ENCODE data around the gene INPP5D.

- TF ChIP-seq PRDM15 (CRISPR knock-in tag; IDR thresholded peaks at IDR 0.05): no peak
- no peak for TF ChIP-seq CREB1 (CRISPR knock-in tag; IDR thresholded peaks at IDR 0.05)
- no peak for TF ChIP-seq AR (CRISPR knock-in tag; IDR thresholded peaks at IDR 0.05)
- no peak for TF ChIP-seq USF2 (CRISPR knock-in tag; IDR thresholded peaks at IDR 0.05)
- TF ChIP-seq ARID4B (CRISPR knock-in tag; IDR thresholded peaks at IDR 0.05; ENCODE audit: borderline replicate concordance): no peak
- TF ChIP-seq FOXP4 (CRISPR knock-in tag; IDR thresholded peaks at IDR 0.05): no peak
- no peak for TF ChIP-seq CTCF (IDR thresholded peaks at IDR 0.05)
- TF ChIP-seq NR3C1 (CRISPR knock-in tag; conservative IDR thresholded peaks at IDR 0.05; ENCODE audit: low read depth): no peak
- no peak for TF ChIP-seq MXD4 (CRISPR knock-in tag; IDR thresholded peaks at IDR 0.05; ENCODE audit: borderline replicate concordance)
- no peak for TF ChIP-seq ZNF219 (CRISPR knock-in tag; IDR thresholded peaks at IDR 0.05; ENCODE audit: borderline replicate concordance)
- no peak for TF ChIP-seq CBFB (CRISPR knock-in tag; IDR thresholded peaks at IDR 0.05; ENCODE audit: low read depth)
These were observed 25.9 kb upstream of the INPP5D start for GRCh38 chr2:233034091-233034882.

Data from WTC11 (cell line).